Measurements from ENCODE around the gene SUSD1.

Gene SUSD1

DNA sequence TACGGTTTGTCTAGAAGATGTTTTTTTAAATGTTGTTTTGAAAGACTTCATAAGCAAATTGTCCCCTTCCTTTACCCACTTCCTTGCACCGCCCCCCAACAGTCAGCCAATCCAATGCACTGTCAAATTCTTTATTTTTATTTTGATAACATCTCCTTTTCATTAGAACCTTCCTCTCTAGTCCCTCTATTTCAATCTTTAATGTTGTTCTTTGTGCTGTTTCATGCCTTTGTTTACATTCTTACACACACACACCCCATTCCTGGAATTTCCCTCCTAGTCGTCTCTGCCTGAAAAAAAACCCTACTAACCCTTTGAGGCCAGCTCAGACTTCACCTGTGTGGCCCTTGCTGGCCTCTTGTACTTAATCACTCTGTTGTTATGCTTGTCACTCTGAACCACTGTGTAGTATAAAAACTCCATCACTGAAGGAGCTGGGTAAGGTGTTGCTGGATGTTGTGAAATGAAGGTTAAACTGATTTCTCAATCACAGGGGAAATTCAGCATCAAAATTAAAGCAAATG is 145.1 kb downstream of the SUSD1 start:
- Histone ChIP-seq H3K4me2 (ENCODE audit: insufficient read depth, low read length) (no peak overlapping the region), H3K27ac (ENCODE audit: low read length) (no peak overlapping the region), H3K36me3 (ENCODE audit: insufficient read depth, low read length) (no peaks in the 10 kb centered on the region), H2AFZ (ENCODE audit: low read depth, low read length) (no peak overlapping the region), H3K27me3 (ENCODE audit: insufficient read depth, low read length, poor library complexity) (no peaks in the 10 kb centered on the region), H4K20me1 (ENCODE audit: insufficient read depth, low read length) (0 out of 2 replicates have a peak, but pooled peaks cover 3% of the 10 kb centered on the region), H3K79me2 (ENCODE audit: insufficient read depth, low read length) (no peaks in the 10 kb centered on the region), H3K4me1 (ENCODE audit: insufficient read depth, low read length) (peaks cover 5% of the 10 kb centered on the region; the same call in 1 of the 2 replicates), H3K9me3 (ENCODE audit: insufficient read depth, low read length, severe bottlenecking) (no peaks in the 10 kb centered on the region), H3K4me3 (ENCODE audit: low read depth in 1 of 2, low read length in 2 of 2) (no peak overlapping the region), H3K9ac (ENCODE audit: low read depth, low read length) (no peak overlapping the region)
- TF ChIP-seq EZH2 (IDR thresholded peaks at IDR 0.05; ENCODE audit: borderline replicate concordance, low read depth, low read length, severe bottlenecking): no peak
- TF ChIP-seq CTCF (IDR thresholded peaks at IDR 0.05; ENCODE audit: borderline replicate concordance, extremely low read depth, low read length, poor library complexity, severe bottlenecking): no peak
- DNase-seq (no peak), ATAC-seq (ENCODE audit: insufficient read depth, low read depth) (no peak)

DNA sequence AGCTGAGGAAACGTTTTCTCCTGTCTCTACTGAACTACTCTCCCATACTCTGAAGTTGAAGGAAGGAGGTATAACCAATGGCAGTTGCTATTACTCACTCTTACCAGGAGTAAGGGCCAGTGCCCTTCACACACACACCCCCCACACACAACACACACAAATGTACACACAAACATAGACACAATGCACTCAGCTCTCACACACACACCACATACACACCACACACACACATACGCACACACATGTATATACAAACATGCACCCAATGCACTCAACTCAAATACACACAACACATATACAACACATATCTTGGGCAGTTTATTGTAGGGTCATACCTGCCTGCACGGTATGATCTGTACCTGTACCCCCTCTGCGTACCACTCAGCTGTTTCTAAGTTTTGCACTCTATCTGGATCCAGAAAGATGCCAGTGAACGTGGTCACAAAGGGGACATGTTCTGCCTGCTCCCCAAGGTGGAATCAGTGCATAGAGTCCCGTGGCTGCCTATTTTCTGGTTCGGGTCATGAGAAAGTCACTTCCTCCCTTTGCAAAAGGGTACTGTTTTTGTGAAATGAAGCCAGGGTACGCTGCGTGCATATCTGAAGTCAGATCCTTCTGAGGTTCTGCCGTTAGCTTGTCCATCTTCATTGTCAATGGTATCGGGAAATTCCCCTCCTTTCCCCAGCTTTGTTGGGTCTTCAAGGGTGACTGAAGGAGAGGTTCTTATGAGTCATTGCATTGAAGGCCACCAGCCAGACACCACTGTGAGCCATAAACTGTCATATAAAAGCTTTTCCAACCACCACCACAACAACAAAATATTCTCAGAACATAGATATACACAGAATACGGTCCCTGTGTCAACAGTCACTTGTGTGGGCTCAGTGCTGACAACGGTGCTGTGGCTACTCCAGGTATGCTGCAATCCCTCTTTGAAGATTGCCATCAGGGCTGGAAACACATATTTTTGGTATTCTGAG is 146.6 kb downstream of the SUSD1 start:
- H3K4me2 ChIP-seq (ENCODE audit: insufficient read depth, low read length): no peak overlapping the region
- no peaks in the 10 kb centered on the region for H3K4me1 ChIP-seq (ENCODE audit: insufficient read depth, low read length)
- H3K4me3 ChIP-seq (ENCODE audit: low read depth in 1 of 2, low read length in 2 of 2): no peak overlapping the region
- H3K36me3 ChIP-seq (ENCODE audit: insufficient read depth, low read length): no peaks in the 10 kb centered on the region
- H3K79me2 ChIP-seq (ENCODE audit: insufficient read depth, low read length): no peaks in the 10 kb centered on the region
- H2AFZ ChIP-seq (ENCODE audit: low read depth, low read length): no peak overlapping the region
- no peaks in the 10 kb centered on the region for H3K9me3 ChIP-seq (ENCODE audit: insufficient read depth, low read length, severe bottlenecking)
- H3K27ac ChIP-seq (ENCODE audit: low read length): no peak overlapping the region
- H4K20me1 ChIP-seq (ENCODE audit: insufficient read depth, low read length): no peaks in the 10 kb centered on the region
- H3K9ac ChIP-seq (ENCODE audit: low read depth, low read length): no peak overlapping the region
- ATAC-seq (ENCODE audit: insufficient read depth, low read depth): no peak
- TF ChIP-seq CTCF (IDR thresholded peaks at IDR 0.05; ENCODE audit: borderline replicate concordance, extremely low read depth, low read length, poor library complexity, severe bottlenecking) (no peak), EZH2 (IDR thresholded peaks at IDR 0.05; ENCODE audit: borderline replicate concordance, low read depth, low read length, severe bottlenecking) (no peak)
- DNase-seq: no peak
- H3K27me3 ChIP-seq (ENCODE audit: insufficient read depth, low read length, poor library complexity): no peaks in the 10 kb centered on the region

DNA sequence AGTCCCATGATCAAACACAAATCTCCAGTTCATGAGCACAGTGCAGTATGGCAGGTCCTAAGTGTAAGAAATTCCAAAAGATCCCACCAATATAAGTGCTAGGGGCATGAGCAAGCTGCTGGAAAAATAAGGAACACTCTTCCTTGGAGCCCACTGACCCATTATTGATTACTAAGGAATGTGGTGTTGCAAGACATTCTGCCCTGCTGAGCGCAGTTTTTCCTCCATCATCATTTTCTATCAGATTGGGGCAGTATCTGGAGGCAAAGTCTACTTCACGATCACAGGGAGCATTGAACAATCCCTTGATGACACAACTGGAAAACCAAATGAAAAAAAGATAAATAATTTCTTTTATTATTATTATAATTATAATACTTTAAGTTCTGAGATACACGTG is 149.2 kb downstream of the SUSD1 start:
- no peaks in the 10 kb centered on the region for H3K9me3 ChIP-seq (ENCODE audit: insufficient read depth, low read length, severe bottlenecking)
- TF ChIP-seq EZH2 (IDR thresholded peaks at IDR 0.05; ENCODE audit: borderline replicate concordance, low read depth, low read length, severe bottlenecking): no peak
- no peak for TF ChIP-seq CTCF (IDR thresholded peaks at IDR 0.05; ENCODE audit: borderline replicate concordance, extremely low read depth, low read length, poor library complexity, severe bottlenecking)

More for the DNA sequence above, 149.2 kb downstream of the SUSD1 start:
- ATAC-seq (ENCODE audit: insufficient read depth, low read depth): no peak
- no peaks in the 10 kb centered on the region for H3K79me2 ChIP-seq (ENCODE audit: insufficient read depth, low read length)
- no peak overlapping the region for H3K4me3 ChIP-seq (ENCODE audit: low read depth in 1 of 2, low read length in 2 of 2)
- DNase-seq: no peak
- no peaks in the 10 kb centered on the region for H3K36me3 ChIP-seq (ENCODE audit: insufficient read depth, low read length)
- no peak overlapping the region for H2AFZ ChIP-seq (ENCODE audit: low read depth, low read length)
- H3K4me1 ChIP-seq (ENCODE audit: insufficient read depth, low read length): no peaks in the 10 kb centered on the region
- no peak overlapping the region for H3K4me2 ChIP-seq (ENCODE audit: insufficient read depth, low read length)
- H3K9ac ChIP-seq (ENCODE audit: low read depth, low read length): no peak overlapping the region
- H3K27ac ChIP-seq (ENCODE audit: low read length): no peak overlapping the region
- H4K20me1 ChIP-seq (ENCODE audit: insufficient read depth, low read length): no peaks in the 10 kb centered on the region
- no peaks in the 10 kb centered on the region for H3K27me3 ChIP-seq (ENCODE audit: insufficient read depth, low read length, poor library complexity)

Data from DND-41 (cell line).